Liver (tissue), 9 donors: ENCODE measurements around the gene VGF. TPM values are rescaled to one million over a fixed set of nuclear protein-coding genes. Genes with fewer than 3 reads are reported as not detected.

Experiments
- DNase-seq: peaks from one replicate; pipeline ENCODE4 v3.0.0-alpha.2; 2017; ENCODE audit warnings: low spot score
- H3K27ac ChIP-seq, 2 donors: one replicate each; pipeline ENCODE4 v1.7.0; 2013; ENCODE audit warnings: inconsistent platforms in 2 of 2, low read length in 2 of 2, control low read depth in 1 of 2, low read depth in 1 of 2, mild to moderate bottlenecking in 1 of 2
- H3K27me3 ChIP-seq, 4 donors: one replicate each; pipeline versions ENCODE4 v1.6.1 to v1.7.0; 2013; ENCODE audit warnings: low read length in 3 of 4, inconsistent platforms in 1 of 4, mild to moderate bottlenecking in 1 of 4, moderate library complexity in 1 of 4; ENCODE audit not compliant: control insufficient read depth in 4 of 4, insufficient read depth in 4 of 4
- H3K36me3 ChIP-seq, 4 donors: one replicate each; pipeline versions ENCODE4 v1.6.1 to v1.7.0; 2013; ENCODE audit warnings: low read length in 3 of 4, mild to moderate bottlenecking in 3 of 4, low read depth in 1 of 4, moderate library complexity in 1 of 4; ENCODE audit not compliant: control insufficient read depth in 4 of 4, insufficient read depth in 3 of 4
- H3K4me1 ChIP-seq, 4 donors: one replicate each; pipeline versions ENCODE4 v1.6.1 to v1.7.0; 2013; ENCODE audit warnings: low read length in 3 of 4, mild to moderate bottlenecking in 3 of 4, moderate library complexity in 1 of 4; ENCODE audit not compliant: control insufficient read depth in 4 of 4, insufficient read depth in 4 of 4
- H3K4me3 ChIP-seq, 3 donors: one replicate each; pipeline versions ENCODE4 v1.6.1 to v1.7.0; 2013; ENCODE audit warnings: low read length in 3 of 3, control low read depth in 1 of 3, low read depth in 1 of 3, mild to moderate bottlenecking in 1 of 3
- H3K9ac ChIP-seq, 2 donors: one replicate each; pipeline ENCODE4 v1.7.0; 2013; ENCODE audit warnings: low read length in 2 of 2, mild to moderate bottlenecking in 2 of 2, moderate library complexity in 2 of 2, control low read depth in 1 of 2, low read depth in 1 of 2
- H3K9me3 ChIP-seq, 4 donors: one replicate each; pipeline versions ENCODE4 v1.6.1 to v1.7.0; 2013; ENCODE audit warnings: low read length in 3 of 4; ENCODE audit not compliant: control insufficient read depth in 4 of 4
- EGR1 ChIP-seq, 2 donors: IDR thresholded peaks; 2 replicates each; pipeline ENCODE4 v1.6.1; 2016 to 2018; ENCODE audit warnings: antibody characterized with exemption in 2 of 2, low read depth in 2 of 2
- FOXA1 ChIP-seq: IDR thresholded peaks from 2 replicates; pipeline ENCODE4 v1.6.1; 2016; ENCODE audit warnings: antibody characterized with exemption
- FOXA2 ChIP-seq: IDR thresholded peaks from 2 replicates; pipeline ENCODE4 v1.6.1; 2016; ENCODE audit warnings: antibody characterized with exemption
- GABPA ChIP-seq, 2 donors: IDR thresholded peaks in 1 of 2; conservative IDR thresholded peaks in 1 of 2; 2 replicates each; pipeline ENCODE4 v1.6.1; 2016; ENCODE audit warnings: antibody characterized with exemption in 2 of 2, mild to moderate bottlenecking in 1 of 2, moderate library complexity in 1 of 2
- HNF4A ChIP-seq, 2 donors: conservative IDR thresholded peaks; 2 replicates each; pipeline ENCODE4 v1.6.1; 2016; ENCODE audit warnings: antibody characterized with exemption in 2 of 2, mild to moderate bottlenecking in 2 of 2
- HNF4G ChIP-seq: IDR thresholded peaks from 2 replicates; pipeline ENCODE4 v1.6.1; 2016; ENCODE audit warnings: antibody characterized with exemption
- JUND ChIP-seq, 2 donors: IDR thresholded peaks; 2 replicates each; pipeline ENCODE4 v1.6.1; 2016; ENCODE audit warnings: antibody characterized with exemption in 2 of 2
- MAX ChIP-seq: IDR thresholded peaks from 2 replicates; pipeline ENCODE4 v1.6.1; 2016; ENCODE audit warnings: antibody characterized with exemption
- RAD21 ChIP-seq, 2 donors: IDR thresholded peaks; 2 replicates each; pipeline ENCODE4 v1.6.1; 2016; ENCODE audit warnings: antibody characterized with exemption in 2 of 2, mild to moderate bottlenecking in 2 of 2
- RXRA ChIP-seq, 2 donors: IDR thresholded peaks; 2 replicates each; pipeline ENCODE4 v1.6.1; 2017 to 2018; ENCODE audit warnings: antibody characterized with exemption in 2 of 2, mild to moderate bottlenecking in 1 of 2
- SP1 ChIP-seq: IDR thresholded peaks from 2 replicates; pipeline ENCODE4 v1.6.1; 2018; ENCODE audit warnings: antibody characterized with exemption, mild to moderate bottlenecking
- TAF1 ChIP-seq: conservative IDR thresholded peaks from 2 replicates; pipeline ENCODE4 v1.6.1; 2016; ENCODE audit warnings: antibody characterized with exemption, mild to moderate bottlenecking
- YY1 ChIP-seq: IDR thresholded peaks from 2 replicates; pipeline ENCODE4 v1.6.1; 2016; ENCODE audit warnings: antibody characterized with exemption, mild to moderate bottlenecking
- WGBS: extraction: QIAGEN DNeasy Blood & Tissue Kit; methylation state at CpG from one replicate; pipeline ENCODE4 v1.1.7; 2013; 5-methylcytosine and 5-hydroxymethylcytosine counted together
- polyA plus RNA-seq, 2 donors: library from polyadenylated mRNA; stranded (reverse) in 1 of 2; unstranded in 1 of 2; fragments of 200-250 nt in 1 of 2; fragments of >200 nt in 1 of 2; fragmentation: Nextera tagmentation in 1 of 2; extraction: Ambion mirVana in 1 of 2; gene quantifications; one replicate each; pipeline versions ENCODE4 v1.2.1 to v1.2.3, GENCODE V29; 2013 to 2015
- total RNA-seq, 2 donors: library from RNA; depleted of rRNA; stranded (reverse); fragments of >200 nt; gene quantifications; one replicate each; pipeline ENCODE4 v1.2.3, GENCODE V29; 2014
- TF ChIP-seq, protein P1 (sequence below): IDR thresholded peaks from 2 replicates; pipeline ENCODE4 v1.6.1; 2016; ENCODE audit warnings: antibody characterized with exemption
- TF ChIP-seq, protein P2 (sequence below): IDR thresholded peaks from 2 replicates; pipeline ENCODE4 v1.6.1; 2016; ENCODE audit warnings: antibody characterized with exemption
- TF ChIP-seq, protein P3 (sequence below): IDR thresholded peaks from 2 replicates; pipeline ENCODE4 v1.6.1; 2016; ENCODE audit warnings: antibody characterized with exemption, mild to moderate bottlenecking
- donor health status: healthy.
- donor health status: healthy.
- donor health status: healthy.
- donor health status: healthy.
- donor health status: healthy.

The VGF gene
- total and polyA plus RNA-seq, 4 donors: not detected

DNA sequence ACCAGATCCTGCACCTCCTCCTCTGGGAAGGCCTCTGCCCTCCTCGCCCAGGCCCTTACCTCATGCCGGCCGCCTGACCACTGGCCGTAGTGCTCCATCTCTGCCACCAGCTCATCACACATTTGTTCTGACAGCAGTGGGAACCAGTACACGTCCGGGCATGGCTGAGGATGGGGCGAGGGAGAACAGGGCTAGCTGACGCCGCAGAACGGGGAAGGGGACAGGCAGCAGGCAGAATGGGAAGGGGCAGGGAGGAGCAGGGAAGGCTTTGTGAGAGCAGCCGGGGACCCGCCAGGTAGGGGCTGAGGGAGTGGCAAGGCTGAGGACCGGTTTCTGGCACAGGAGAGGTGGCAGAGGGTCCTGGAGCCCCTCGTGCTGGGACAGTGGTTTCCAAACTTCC is 43.4 kb upstream of the VGF start:
- Histone ChIP-seq H3K27ac (no peak overlapping the region), H3K9me3 (no peaks in the 10 kb centered on the region), H3K4me3 (no peak overlapping the region), H3K9ac (no peak overlapping the region), H3K27me3 (no peaks in the 10 kb centered on the region), H3K4me1 (no peaks in the 10 kb centered on the region), H3K36me3 (peaks cover 12 to 48% (median 25%) of the 10 kb centered on the region in 4 donors)
- TF ChIP-seq FOXA2 (no peak), YY1 (no peak), TAF1 (no peak), GABPA (IDR thresholded peaks at IDR 0.05 in 1 of 2, conservative IDR thresholded peaks at IDR 0.05 in 1 of 2) (no peak), JUND (IDR thresholded peaks at IDR 0.05) (no peak), FOXA1 (no peak), MAX (no peak), HNF4G (no peak), RAD21 (IDR thresholded peaks at IDR 0.05) (no peak), EGR1 (IDR thresholded peaks at IDR 0.05; ENCODE audit: low read depth in 2 of 2) (no peak), SP1 (no peak), HNF4A (conservative IDR thresholded peaks at IDR 0.05) (no peak), RXRA (IDR thresholded peaks at IDR 0.05) (no peak)
- TF ChIP-seq, protein P1, sequence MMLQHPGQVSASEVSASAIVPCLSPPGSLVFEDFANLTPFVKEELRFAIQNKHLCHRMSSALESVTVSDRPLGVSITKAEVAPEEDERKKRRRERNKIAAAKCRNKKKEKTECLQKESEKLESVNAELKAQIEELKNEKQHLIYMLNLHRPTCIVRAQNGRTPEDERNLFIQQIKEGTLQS: no peak
- TF ChIP-seq, protein P2, sequence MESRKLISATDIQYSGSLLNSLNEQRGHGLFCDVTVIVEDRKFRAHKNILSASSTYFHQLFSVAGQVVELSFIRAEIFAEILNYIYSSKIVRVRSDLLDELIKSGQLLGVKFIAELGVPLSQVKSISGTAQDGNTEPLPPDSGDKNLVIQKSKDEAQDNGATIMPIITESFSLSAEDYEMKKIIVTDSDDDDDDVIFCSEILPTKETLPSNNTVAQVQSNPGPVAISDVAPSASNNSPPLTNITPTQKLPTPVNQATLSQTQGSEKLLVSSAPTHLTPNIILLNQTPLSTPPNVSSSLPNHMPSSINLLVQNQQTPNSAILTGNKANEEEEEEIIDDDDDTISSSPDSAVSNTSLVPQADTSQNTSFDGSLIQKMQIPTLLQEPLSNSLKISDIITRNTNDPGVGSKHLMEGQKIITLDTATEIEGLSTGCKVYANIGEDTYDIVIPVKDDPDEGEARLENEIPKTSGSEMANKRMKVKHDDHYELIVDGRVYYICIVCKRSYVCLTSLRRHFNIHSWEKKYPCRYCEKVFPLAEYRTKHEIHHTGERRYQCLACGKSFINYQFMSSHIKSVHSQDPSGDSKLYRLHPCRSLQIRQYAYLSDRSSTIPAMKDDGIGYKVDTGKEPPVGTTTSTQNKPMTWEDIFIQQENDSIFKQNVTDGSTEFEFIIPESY: no peak
- TF ChIP-seq, protein P3, sequence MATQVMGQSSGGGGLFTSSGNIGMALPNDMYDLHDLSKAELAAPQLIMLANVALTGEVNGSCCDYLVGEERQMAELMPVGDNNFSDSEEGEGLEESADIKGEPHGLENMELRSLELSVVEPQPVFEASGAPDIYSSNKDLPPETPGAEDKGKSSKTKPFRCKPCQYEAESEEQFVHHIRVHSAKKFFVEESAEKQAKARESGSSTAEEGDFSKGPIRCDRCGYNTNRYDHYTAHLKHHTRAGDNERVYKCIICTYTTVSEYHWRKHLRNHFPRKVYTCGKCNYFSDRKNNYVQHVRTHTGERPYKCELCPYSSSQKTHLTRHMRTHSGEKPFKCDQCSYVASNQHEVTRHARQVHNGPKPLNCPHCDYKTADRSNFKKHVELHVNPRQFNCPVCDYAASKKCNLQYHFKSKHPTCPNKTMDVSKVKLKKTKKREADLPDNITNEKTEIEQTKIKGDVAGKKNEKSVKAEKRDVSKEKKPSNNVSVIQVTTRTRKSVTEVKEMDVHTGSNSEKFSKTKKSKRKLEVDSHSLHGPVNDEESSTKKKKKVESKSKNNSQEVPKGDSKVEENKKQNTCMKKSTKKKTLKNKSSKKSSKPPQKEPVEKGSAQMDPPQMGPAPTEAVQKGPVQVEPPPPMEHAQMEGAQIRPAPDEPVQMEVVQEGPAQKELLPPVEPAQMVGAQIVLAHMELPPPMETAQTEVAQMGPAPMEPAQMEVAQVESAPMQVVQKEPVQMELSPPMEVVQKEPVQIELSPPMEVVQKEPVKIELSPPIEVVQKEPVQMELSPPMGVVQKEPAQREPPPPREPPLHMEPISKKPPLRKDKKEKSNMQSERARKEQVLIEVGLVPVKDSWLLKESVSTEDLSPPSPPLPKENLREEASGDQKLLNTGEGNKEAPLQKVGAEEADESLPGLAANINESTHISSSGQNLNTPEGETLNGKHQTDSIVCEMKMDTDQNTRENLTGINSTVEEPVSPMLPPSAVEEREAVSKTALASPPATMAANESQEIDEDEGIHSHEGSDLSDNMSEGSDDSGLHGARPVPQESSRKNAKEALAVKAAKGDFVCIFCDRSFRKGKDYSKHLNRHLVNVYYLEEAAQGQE: no peak
- WGBS: 97% methylated on average over 14 of the region's 14 CpGs
- DNase-seq: no peak

DNA sequence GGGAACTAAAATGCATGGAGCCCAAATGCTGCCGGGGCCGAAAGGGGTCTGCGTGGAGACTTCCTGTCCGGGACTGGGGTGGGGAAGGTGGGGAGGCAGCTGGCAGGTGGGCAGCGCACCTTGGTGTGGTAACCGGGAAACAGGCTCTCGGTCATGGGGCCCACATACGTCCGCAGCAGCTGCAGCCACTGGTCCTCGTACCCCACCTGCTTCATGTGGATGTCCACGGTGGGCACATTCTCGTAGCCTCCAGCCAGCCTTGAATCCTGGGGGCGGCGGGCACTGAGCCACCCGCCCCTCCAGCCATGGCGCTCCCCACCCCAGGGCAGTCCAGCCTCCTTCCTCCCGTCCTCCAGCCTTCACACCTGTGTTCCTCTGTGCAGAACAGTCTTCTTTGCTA is 42.1 kb upstream of the VGF start:
- DNase-seq: no peak
- Histone ChIP-seq H3K4me3 (no peak overlapping the region), H3K27ac (no peak overlapping the region), H3K9ac (no peak overlapping the region), H3K4me1 (peaks cover 0 to 2% (median 0%) of the 10 kb centered on the region in 4 donors), H3K27me3 (no peaks in the 10 kb centered on the region), H3K9me3 (no peaks in the 10 kb centered on the region), H3K36me3 (peaks cover 12 to 45% (median 23%) of the 10 kb centered on the region in 4 donors)
- WGBS: 94% methylated on average over 17 of the region's 17 CpGs
- TF ChIP-seq YY1: no peak
- no peak for TF ChIP-seq HNF4G
- TF ChIP-seq, protein P2: no peak
- TF ChIP-seq FOXA1: no peak
- TF ChIP-seq, protein P3: no peak
